ENCODE measurements around the gene ZBTB22.

Gene ZBTB22

GRCh38 chr6:33321227-33321626 is 3.7 kb upstream of the ZBTB22 start:
- H3K9ac ChIP-seq (ENCODE audit: low read length) = peak overlapping the region; percentile 94
- no peaks in the 10 kb centered on the region for H3K27me3 ChIP-seq (ENCODE audit: low read length)
- peak overlapping the region; percentile 69 for H3K4me2 ChIP-seq (ENCODE audit: low read depth, low read length, poor library complexity, severe bottlenecking)
- H3K79me2 ChIP-seq (ENCODE audit: insufficient read depth, low read length) = peaks cover 34% of the 10 kb centered on the region
- H3K27ac ChIP-seq (ENCODE audit: low read depth, low read length) = peak overlapping the region; percentile 92
- H3K9me2 ChIP-seq (replicated peaks; ENCODE audit: insufficient read depth, low read length) = no peaks in the 10 kb centered on the region
- H3F3A ChIP-seq (ENCODE audit: insufficient read depth) = peaks cover 51% of the 10 kb centered on the region
- H3K4me3 ChIP-seq (ENCODE audit: insufficient read depth, low read length, poor library complexity, severe bottlenecking) = peak overlapping the region; percentile 89
- H3K9me3 ChIP-seq (ENCODE audit: insufficient read depth, low read length) = no peaks in the 10 kb centered on the region
- H3K36me3 ChIP-seq (ENCODE audit: low read length) = peaks cover 21% of the 10 kb centered on the region
- TF ChIP-seq EZH2phosphoT487 (conservative IDR thresholded peaks at IDR 0.05; ENCODE audit: low read length) = no peak
- TF ChIP-seq CTCF (IDR thresholded peaks at IDR 0.05; ENCODE audit: insufficient read depth, low read length, poor library complexity, severe bottlenecking) = no peak
- H2AFZ ChIP-seq (ENCODE audit: low read depth, low read length, severe bottlenecking) = no peak overlapping the region
- H4K20me1 ChIP-seq (ENCODE audit: low read depth, low read length) = no peaks in the 10 kb centered on the region; the same call in 1 of the 2 replicates

- Histone ChIP-seq H3K9me3 (ENCODE audit: insufficient read depth, low read length) (no peaks in the 10 kb centered on the region), H3K27ac (ENCODE audit: low read depth, low read length) (peak overlapping the region; percentile 77; the same call in 1 of the 2 replicates), H3K36me3 (ENCODE audit: low read length) (peaks cover 21% of the 10 kb centered on the region), H2AFZ (ENCODE audit: low read depth, low read length, severe bottlenecking) (no peak overlapping the region), H3K27me3 (ENCODE audit: low read length) (no peaks in the 10 kb centered on the region), H3K79me2 (ENCODE audit: insufficient read depth, low read length) (peaks cover 34% of the 10 kb centered on the region), H3K9me2 (replicated peaks; ENCODE audit: insufficient read depth, low read length) (no peaks in the 10 kb centered on the region), H4K20me1 (ENCODE audit: low read depth, low read length) (no peaks in the 10 kb centered on the region; the same call in 1 of the 2 replicates), H3K9ac (ENCODE audit: low read length) (peak overlapping the region; percentile 94), H3K4me2 (ENCODE audit: low read depth, low read length, poor library complexity, severe bottlenecking) (peak overlapping the region; percentile 69), H3F3A (ENCODE audit: insufficient read depth) (peaks cover 46% of the 10 kb centered on the region), H3K4me3 (ENCODE audit: insufficient read depth, low read length, poor library complexity, severe bottlenecking) (no peak overlapping the region)
- TF ChIP-seq EZH2phosphoT487 (conservative IDR thresholded peaks at IDR 0.05; ENCODE audit: low read length) = no peak
- TF ChIP-seq CTCF (IDR thresholded peaks at IDR 0.05; ENCODE audit: insufficient read depth, low read length, poor library complexity, severe bottlenecking) = no peak
Measured at GRCh38 chr6:33320315-33321181, 3.0 kb upstream of the ZBTB22 start.

GRCh38 chr6:33319939-33320314 is 2.4 kb upstream of the ZBTB22 start:
- Histone ChIP-seq H3K27ac (ENCODE audit: low read depth, low read length) (peak overlapping the region; percentile 77; the same call in 1 of the 2 replicates), H3K9ac (ENCODE audit: low read length) (peak overlapping the region; percentile 45; the same call in 1 of the 2 replicates), H2AFZ (ENCODE audit: low read depth, low read length, severe bottlenecking) (no peak overlapping the region), H3K27me3 (ENCODE audit: low read length) (no peaks in the 10 kb centered on the region), H3K4me2 (ENCODE audit: low read depth, low read length, poor library complexity, severe bottlenecking) (peak overlapping the region; percentile 55), H3K9me2 (replicated peaks; ENCODE audit: insufficient read depth, low read length) (no peaks in the 10 kb centered on the region), H3F3A (ENCODE audit: insufficient read depth) (peaks cover 50% of the 10 kb centered on the region), H3K9me3 (ENCODE audit: insufficient read depth, low read length) (no peaks in the 10 kb centered on the region), H3K79me2 (ENCODE audit: insufficient read depth, low read length) (peaks cover 34% of the 10 kb centered on the region), H4K20me1 (ENCODE audit: low read depth, low read length) (no peaks in the 10 kb centered on the region; the same call in 1 of the 2 replicates), H3K36me3 (ENCODE audit: low read length) (peaks cover 21% of the 10 kb centered on the region), H3K4me3 (ENCODE audit: insufficient read depth, low read length, poor library complexity, severe bottlenecking) (no peak overlapping the region)
- TF ChIP-seq CTCF (IDR thresholded peaks at IDR 0.05; ENCODE audit: insufficient read depth, low read length, poor library complexity, severe bottlenecking) (no peak), EZH2phosphoT487 (conservative IDR thresholded peaks at IDR 0.05; ENCODE audit: low read length) (no peak)

All from SU-DHL-6 (cell line).